ENCODE measurements around the gene CTNND2.

The CTNND2 gene

DNA sequence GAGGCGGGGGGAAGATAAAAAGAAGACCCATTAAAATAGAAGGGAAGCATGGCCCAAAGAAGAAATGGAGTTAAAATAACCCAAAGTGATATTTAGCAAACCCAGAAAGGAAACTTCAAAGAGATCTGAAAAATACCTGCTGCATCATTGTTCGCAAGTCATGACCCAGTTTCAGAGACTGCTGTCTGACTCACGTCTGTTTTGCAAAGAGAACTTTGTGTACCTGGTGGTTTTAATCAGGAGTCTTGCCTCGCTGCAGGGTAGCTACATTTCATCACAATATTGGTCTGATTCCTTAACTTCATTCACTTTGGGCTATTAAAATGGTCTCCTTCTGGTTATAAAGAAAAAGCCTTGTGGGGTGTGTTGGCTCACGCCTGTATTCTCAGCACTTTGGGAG is 682.1 kb downstream of the CTNND2 start:
- H3K79me2 ChIP-seq (ENCODE audit: insufficient read depth, low read length): no peaks in the 10 kb centered on the region
- no peak overlapping the region for H3K4me2 ChIP-seq (ENCODE audit: insufficient read depth, low read length)
- H4K20me1 ChIP-seq (ENCODE audit: insufficient read depth, low read length): no peaks in the 10 kb centered on the region
- TF ChIP-seq EZH2 (IDR thresholded peaks at IDR 0.05; ENCODE audit: borderline replicate concordance, low read depth, low read length, severe bottlenecking): no peak
- TF ChIP-seq, protein P1, sequence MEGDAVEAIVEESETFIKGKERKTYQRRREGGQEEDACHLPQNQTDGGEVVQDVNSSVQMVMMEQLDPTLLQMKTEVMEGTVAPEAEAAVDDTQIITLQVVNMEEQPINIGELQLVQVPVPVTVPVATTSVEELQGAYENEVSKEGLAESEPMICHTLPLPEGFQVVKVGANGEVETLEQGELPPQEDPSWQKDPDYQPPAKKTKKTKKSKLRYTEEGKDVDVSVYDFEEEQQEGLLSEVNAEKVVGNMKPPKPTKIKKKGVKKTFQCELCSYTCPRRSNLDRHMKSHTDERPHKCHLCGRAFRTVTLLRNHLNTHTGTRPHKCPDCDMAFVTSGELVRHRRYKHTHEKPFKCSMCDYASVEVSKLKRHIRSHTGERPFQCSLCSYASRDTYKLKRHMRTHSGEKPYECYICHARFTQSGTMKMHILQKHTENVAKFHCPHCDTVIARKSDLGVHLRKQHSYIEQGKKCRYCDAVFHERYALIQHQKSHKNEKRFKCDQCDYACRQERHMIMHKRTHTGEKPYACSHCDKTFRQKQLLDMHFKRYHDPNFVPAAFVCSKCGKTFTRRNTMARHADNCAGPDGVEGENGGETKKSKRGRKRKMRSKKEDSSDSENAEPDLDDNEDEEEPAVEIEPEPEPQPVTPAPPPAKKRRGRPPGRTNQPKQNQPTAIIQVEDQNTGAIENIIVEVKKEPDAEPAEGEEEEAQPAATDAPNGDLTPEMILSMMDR (IDR thresholded peaks at IDR 0.05; ENCODE audit: borderline replicate concordance, extremely low read depth, low read length, poor library complexity, severe bottlenecking): no peak
- DNase-seq (no peak), ATAC-seq (ENCODE audit: insufficient read depth, low read depth) (no peak)
- no peaks in the 10 kb centered on the region for H3K9me3 ChIP-seq (ENCODE audit: insufficient read depth, low read length, severe bottlenecking)
- H2AFZ ChIP-seq (ENCODE audit: low read depth, low read length): no peak overlapping the region
- no peaks in the 10 kb centered on the region for H3K4me1 ChIP-seq (ENCODE audit: insufficient read depth, low read length)
- no peaks in the 10 kb centered on the region for H3K36me3 ChIP-seq (ENCODE audit: insufficient read depth, low read length)
- no peak overlapping the region for H3K4me3 ChIP-seq (ENCODE audit: low read depth in 1 of 2, low read length in 2 of 2)
- no peaks in the 10 kb centered on the region for H3K27me3 ChIP-seq (ENCODE audit: insufficient read depth, low read length, poor library complexity)
- no peak overlapping the region for H3K27ac ChIP-seq (ENCODE audit: low read length)
- H3K9ac ChIP-seq (ENCODE audit: low read depth, low read length): no peak overlapping the region

DNA sequence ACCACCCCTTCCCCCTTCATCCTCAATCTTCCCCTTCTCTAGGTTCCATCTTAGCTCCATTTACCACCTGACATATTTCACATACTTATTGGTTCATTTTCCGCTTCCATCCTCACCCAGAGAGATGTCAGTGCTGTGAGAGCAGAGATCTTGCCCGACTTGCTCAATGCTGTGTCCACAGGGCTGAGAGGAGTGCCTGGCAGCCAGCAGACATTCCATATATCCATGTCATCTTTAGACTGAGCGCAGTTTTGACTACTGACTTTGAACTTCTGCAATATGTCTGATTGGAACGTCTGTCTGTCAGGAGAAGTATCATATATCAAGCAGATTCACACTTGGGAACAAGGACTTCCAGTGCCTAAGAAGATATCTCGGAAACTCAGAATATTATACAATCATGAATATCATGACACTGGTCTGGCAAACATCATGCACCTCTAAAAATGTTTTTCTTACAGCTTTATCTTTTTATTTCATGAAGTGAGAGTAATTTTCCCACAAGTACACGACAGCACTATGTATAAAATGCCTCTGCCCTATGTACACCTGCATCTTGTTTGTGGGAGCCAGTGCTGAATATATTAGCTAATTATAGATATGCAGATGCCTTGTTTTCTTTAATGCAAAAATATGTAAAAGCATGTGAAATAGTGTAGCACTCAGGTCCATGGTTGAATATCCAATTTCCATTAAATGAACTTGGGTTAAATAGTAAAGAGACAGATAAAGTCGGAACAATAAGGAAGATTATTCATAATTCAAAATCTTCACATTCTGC is 689.2 kb downstream of the CTNND2 start:
- Histone ChIP-seq H3K4me3 (ENCODE audit: low read depth in 1 of 2, low read length in 2 of 2) (no peak overlapping the region), H3K27me3 (ENCODE audit: insufficient read depth, low read length, poor library complexity) (no peaks in the 10 kb centered on the region), H3K27ac (ENCODE audit: low read length) (no peak overlapping the region), H3K9ac (ENCODE audit: low read depth, low read length) (no peak overlapping the region), H3K9me3 (ENCODE audit: insufficient read depth, low read length, severe bottlenecking) (no peaks in the 10 kb centered on the region), H3K79me2 (ENCODE audit: insufficient read depth, low read length) (no peaks in the 10 kb centered on the region), H4K20me1 (ENCODE audit: insufficient read depth, low read length) (no peaks in the 10 kb centered on the region), H3K36me3 (ENCODE audit: insufficient read depth, low read length) (no peaks in the 10 kb centered on the region), H2AFZ (ENCODE audit: low read depth, low read length) (no peak overlapping the region), H3K4me2 (ENCODE audit: insufficient read depth, low read length) (no peak overlapping the region), H3K4me1 (ENCODE audit: insufficient read depth, low read length) (no peaks in the 10 kb centered on the region)
- DNase-seq: no peak
- TF ChIP-seq EZH2 (IDR thresholded peaks at IDR 0.05; ENCODE audit: borderline replicate concordance, low read depth, low read length, severe bottlenecking): no peak
- TF ChIP-seq, protein P1 (IDR thresholded peaks at IDR 0.05; ENCODE audit: borderline replicate concordance, extremely low read depth, low read length, poor library complexity, severe bottlenecking): no peak
- no peak for ATAC-seq (ENCODE audit: insufficient read depth, low read depth)

DNA sequence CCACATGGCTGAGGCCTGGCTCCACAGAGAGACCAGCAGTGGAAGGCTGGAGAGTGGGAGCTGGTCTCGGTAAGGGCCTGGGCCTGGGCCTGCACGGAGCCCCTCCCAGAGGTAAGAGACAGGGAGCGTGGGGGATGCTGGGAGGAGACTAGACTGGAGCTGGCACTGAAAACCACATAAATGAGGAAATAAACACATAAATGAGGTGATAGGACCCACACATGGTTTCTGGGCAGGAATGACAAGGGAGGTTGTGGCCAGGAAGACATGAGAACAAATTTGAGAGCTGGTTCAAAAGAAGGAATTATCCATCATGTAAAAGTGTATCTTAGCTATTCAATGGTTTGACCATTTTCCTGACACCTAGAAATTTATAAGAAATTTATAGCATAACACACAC is 691.5 kb downstream of the CTNND2 start:
- Histone ChIP-seq H3K4me2 (ENCODE audit: insufficient read depth, low read length) (no peak overlapping the region), H3K27ac (ENCODE audit: low read length) (no peak overlapping the region), H3K36me3 (ENCODE audit: insufficient read depth, low read length) (no peaks in the 10 kb centered on the region), H3K79me2 (ENCODE audit: insufficient read depth, low read length) (no peaks in the 10 kb centered on the region), H3K27me3 (ENCODE audit: insufficient read depth, low read length, poor library complexity) (no peaks in the 10 kb centered on the region), H3K9ac (ENCODE audit: low read depth, low read length) (no peak overlapping the region), H3K4me3 (ENCODE audit: low read depth in 1 of 2, low read length in 2 of 2) (no peak overlapping the region), H2AFZ (ENCODE audit: low read depth, low read length) (no peak overlapping the region), H3K9me3 (ENCODE audit: insufficient read depth, low read length, severe bottlenecking) (no peaks in the 10 kb centered on the region), H3K4me1 (ENCODE audit: insufficient read depth, low read length) (no peaks in the 10 kb centered on the region), H4K20me1 (ENCODE audit: insufficient read depth, low read length) (no peaks in the 10 kb centered on the region)
- no peak for DNase-seq
- ATAC-seq (ENCODE audit: insufficient read depth, low read depth): no peak
- TF ChIP-seq, protein P1 (IDR thresholded peaks at IDR 0.05; ENCODE audit: borderline replicate concordance, extremely low read depth, low read length, poor library complexity, severe bottlenecking): no peak
- TF ChIP-seq EZH2 (IDR thresholded peaks at IDR 0.05; ENCODE audit: borderline replicate concordance, low read depth, low read length, severe bottlenecking): no peak

Data from DND-41 (cell line).